ENCODE results near the gene PLPP2.

Gene PLPP2

DNA sequence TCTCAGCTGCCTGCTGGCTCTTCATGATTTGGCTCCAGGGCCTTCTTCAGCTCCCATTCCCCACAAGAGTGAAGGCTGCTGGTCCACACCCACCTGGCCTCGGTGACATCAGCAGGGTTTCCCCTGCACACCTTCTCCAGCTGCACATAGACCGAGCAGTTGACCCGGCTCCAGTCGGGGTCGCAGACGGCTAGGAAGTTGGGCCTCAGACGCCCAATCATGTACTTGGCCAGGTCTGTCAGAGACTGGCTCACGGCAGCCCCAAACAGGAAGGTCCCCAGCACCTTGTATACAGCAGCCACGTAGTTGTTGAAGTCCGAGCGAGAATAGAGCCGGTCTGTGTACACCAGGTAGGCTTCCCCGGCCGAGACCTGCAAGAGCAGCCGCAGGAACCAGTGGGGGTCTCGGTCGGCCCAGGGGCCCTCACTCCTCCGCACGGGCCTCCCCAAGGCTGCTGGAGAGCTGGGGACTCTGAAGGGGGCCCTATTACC, 3.8 kb downstream of the PLPP2 start:
- no peak overlapping the region for H3K4me3 ChIP-seq (ENCODE audit: low read length)

DNA sequence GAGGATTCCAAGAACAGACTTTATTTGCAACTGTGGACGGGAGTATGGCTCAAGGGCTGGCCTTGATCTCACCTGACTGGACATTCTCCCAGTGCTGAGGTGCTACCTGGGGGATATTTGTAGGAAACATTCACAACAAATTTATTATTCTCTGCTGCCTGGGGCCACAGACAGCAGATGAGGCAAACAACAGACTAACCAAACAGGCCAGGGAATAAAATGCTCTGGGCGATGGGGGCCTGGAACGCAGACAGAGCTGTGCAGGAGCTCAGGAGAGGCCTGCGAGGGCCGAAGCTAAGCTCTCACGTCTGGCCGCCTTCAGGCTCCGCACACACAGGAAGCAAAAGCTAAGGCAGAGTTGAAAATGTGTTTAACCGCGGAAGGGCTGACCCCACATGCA, 7.8 kb downstream of the PLPP2 start:
- TF ChIP-seq, protein P1, sequence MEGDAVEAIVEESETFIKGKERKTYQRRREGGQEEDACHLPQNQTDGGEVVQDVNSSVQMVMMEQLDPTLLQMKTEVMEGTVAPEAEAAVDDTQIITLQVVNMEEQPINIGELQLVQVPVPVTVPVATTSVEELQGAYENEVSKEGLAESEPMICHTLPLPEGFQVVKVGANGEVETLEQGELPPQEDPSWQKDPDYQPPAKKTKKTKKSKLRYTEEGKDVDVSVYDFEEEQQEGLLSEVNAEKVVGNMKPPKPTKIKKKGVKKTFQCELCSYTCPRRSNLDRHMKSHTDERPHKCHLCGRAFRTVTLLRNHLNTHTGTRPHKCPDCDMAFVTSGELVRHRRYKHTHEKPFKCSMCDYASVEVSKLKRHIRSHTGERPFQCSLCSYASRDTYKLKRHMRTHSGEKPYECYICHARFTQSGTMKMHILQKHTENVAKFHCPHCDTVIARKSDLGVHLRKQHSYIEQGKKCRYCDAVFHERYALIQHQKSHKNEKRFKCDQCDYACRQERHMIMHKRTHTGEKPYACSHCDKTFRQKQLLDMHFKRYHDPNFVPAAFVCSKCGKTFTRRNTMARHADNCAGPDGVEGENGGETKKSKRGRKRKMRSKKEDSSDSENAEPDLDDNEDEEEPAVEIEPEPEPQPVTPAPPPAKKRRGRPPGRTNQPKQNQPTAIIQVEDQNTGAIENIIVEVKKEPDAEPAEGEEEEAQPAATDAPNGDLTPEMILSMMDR (conservative IDR thresholded peaks at IDR 0.05; ENCODE audit: low read depth, low read length) = no peak
- no peak for DNase-seq (ENCODE audit: low read depth)
- H3K4me3 ChIP-seq (ENCODE audit: low read length) = no peak overlapping the region

More for the DNA sequence above, 3.8 kb downstream of the PLPP2 start:
- DNase-seq (ENCODE audit: low read depth) = no peak
- TF ChIP-seq, protein P1 (conservative IDR thresholded peaks at IDR 0.05; ENCODE audit: low read depth, low read length) = no peak

DNA sequence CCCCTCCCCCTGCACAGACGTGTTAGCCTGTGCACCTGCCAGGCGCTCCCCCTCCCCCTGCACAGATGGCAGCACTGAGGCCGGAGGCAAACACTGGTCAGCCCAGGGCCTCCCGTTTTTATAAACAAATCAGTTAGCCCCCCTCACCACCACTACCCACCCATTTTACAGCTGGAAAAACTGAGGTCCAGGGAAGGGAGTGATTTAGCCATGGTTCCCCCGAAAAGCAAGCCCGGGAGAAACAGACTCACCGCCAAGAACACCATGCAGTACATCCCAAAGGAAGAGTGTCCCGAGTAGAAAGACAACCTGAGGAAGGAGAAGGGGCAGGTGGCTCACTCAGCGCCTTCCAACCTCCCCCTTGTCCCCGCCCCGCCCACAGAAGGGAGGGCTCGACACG, 8.7 kb downstream of the PLPP2 start:
- no peak for DNase-seq (ENCODE audit: low read depth)
- no peak overlapping the region for H3K4me3 ChIP-seq (ENCODE audit: low read length)
- TF ChIP-seq, protein P1 (conservative IDR thresholded peaks at IDR 0.05; ENCODE audit: low read depth, low read length) = no peak

DNA sequence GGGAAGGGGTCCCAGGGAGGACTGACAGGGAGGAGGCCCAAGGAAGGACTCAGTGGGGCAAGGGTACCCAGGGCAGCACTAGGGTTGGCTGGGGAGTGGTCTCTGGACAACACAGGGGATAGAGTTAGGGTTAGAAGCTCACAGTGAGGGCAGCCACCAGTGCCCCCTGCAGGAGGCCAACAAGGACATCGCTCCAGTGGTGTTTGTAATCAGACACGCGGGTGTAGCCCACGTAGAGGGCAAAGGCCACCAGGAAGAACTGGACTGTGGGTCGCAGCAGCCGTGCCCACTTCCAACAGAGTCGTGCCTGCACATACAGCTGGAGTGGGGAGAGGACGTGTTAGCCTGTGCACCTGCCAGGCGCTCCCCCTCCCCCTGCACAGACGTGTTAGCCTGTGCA, 9.2 kb downstream of the PLPP2 start:
- H3K4me3 ChIP-seq (ENCODE audit: low read length) = no peak overlapping the region
- TF ChIP-seq, protein P1 (conservative IDR thresholded peaks at IDR 0.05; ENCODE audit: low read depth, low read length) = peak; percentile 8
- no peak for DNase-seq (ENCODE audit: low read depth)

DNA sequence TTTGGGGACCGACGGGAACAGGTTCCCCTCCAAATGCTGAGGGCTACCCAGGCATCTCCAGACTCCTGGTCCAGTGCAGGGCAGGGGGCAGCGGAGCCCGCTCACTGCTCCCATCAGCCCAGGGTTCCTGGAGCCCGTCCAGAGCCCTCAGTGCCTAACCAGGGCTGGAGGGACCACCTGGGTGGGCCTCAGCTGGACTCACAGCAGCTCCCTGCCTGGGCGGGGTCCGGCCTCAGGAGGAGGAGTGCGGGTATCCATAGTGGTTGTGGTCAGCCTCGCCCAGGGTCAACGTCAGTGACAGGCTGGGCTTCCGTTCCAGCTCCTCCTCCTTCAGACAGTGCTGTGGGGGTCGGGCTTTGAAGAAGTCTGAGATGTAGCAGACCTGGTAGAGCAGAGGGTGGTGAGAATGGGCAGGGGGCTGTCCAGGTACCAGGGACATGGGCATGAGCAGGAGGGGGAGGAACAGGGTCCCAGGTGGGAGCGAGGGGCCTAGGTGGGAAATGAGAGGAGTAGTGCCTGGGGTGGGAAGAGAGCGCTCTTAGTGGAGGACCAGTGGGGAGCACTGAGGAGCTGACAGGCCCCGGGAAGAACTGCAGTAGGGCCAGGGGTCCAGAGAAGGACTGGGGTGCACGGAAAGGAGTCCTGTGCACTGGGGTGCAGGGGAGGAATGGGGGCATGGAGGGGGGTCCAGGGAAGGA, 9.9 kb downstream of the PLPP2 start:
- no peak overlapping the region for H3K4me3 ChIP-seq (ENCODE audit: low read length)
- DNase-seq (ENCODE audit: low read depth) = no peak

DNA sequence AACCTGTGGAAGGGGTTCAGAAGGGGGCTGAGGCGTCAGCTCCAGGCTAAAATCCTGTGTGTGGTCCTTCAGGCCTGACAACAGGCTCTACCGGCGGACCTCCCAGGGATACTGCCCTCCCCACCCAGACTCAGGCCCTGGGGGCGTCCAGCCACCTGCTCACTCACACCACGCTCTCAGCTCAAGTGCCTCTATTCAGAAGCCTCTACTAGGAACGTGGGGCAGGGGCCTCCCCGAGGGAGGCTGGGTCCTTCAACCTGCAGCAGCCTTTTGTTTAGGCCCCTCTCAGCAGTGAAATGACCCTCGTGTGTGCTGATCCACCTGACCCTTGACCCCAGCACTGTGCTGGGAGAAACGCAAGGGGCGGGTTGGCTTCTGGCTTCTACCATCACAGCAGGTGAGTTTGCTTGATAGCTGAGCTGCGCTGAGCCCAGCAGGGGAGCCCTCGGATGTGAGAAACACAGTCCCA, 10.6 kb downstream of the PLPP2 start:
- no peak overlapping the region for H3K4me3 ChIP-seq (ENCODE audit: low read length)
- DNase-seq (ENCODE audit: low read depth) = no peak
- TF ChIP-seq, protein P1 (conservative IDR thresholded peaks at IDR 0.05; ENCODE audit: low read depth, low read length) = no peak

More for the DNA sequence above, 9.9 kb downstream of the PLPP2 start:
- TF ChIP-seq, protein P1 (conservative IDR thresholded peaks at IDR 0.05; ENCODE audit: low read depth, low read length) = no peak

DNA sequence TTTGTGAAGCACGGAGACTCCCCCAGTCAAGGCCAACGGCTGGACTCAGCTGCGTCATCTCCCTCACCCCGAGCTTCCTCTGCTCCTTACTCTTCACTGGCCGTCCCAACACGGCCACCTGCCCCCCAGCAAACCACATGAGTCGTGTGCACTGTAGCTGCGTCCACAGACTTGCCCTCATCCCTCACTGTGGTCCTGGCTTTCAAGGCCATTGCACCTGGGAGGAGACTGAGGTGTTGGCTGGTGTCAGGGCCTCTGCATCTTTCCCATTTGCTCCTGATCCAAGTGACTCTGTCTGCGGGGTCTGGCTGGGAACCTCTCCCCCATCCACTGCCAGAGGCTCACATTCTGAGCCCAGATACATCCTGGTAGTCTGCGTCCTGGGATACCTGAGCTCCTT, 11.5 kb downstream of the PLPP2 start:
- H3K4me3 ChIP-seq (ENCODE audit: low read length) = no peak overlapping the region
- no peak for DNase-seq (ENCODE audit: low read depth)
- TF ChIP-seq, protein P1 (conservative IDR thresholded peaks at IDR 0.05; ENCODE audit: low read depth, low read length) = no peak
